Upper lobe of left lung (tissue), 4 donors: ENCODE measurements around the gene CYFIP2.

Experiments used
- EP300 ChIP-seq, 4 donors: sonication (generic); formaldehyde crosslinking; IDR thresholded peaks; one replicate each; pipeline ENCODE4 v1.5.1; 2017; ENCODE audit warnings: antibody characterized with exemption in 4 of 4, control low read depth in 2 of 4
- POLR2A ChIP-seq, 4 donors: fragments of 450-650 bp; IDR thresholded peaks; one replicate each; pipeline ENCODE4 v1.5.1; 2016 to 2017; ENCODE audit warnings: antibody characterized with exemption in 4 of 4, mild to moderate bottlenecking in 2 of 4

DNA sequence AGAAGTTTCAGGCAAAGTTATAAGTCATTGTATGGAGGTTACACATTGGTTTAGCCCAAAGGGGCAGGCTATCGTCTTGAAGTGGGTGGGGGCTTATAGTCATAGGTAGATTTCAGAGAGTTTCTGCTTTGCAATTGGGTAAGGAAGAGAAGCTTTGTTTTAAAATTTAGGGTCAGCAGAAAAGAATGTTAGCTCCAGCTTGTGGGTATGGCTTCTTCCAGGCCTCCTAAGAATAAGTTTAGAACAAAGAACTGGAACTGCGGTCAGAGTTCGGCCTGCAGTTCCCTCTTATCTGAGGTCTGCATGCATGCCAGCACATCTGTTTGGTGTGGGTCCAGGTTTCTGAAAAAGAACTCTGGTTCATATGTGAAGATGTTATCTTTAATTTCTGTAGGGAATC, 96.1 kb downstream of the CYFIP2 start:
- TF ChIP-seq EP300 (IDR thresholded peaks at IDR 0.05) (no peak), POLR2A (IDR thresholded peaks at IDR 0.05) (no peak)
